Measurements from ENCODE around the gene EIF1AX. TPM values are rescaled to one million over a fixed set of nuclear protein-coding genes. Genes with fewer than 3 reads are reported as not detected.
"Not testable (repeated sequence)": the region's sequence is repeated elsewhere in the genome, so short reads cannot be mapped to it uniquely, and the experiment has no call there.

Gene EIF1AX
- polyA plus RNA-seq (ENCODE audit: insufficient read depth in 1 of 5, insufficient read length in 5 of 5, low replicate concordance in 1 of 5) = 100 to 1,000 TPM; 105 to 127 (median 111) TPM
- long read RNA-seq, donor 1, full-length matches to known transcripts = 65 of 82 reads
- long read RNA-seq, donor 1, partial matches to known transcripts = 17 of 82 reads
- long read RNA-seq, donor 1, other reads (novel, unspliced or antisense) = 0 of 82 reads
- long read RNA-seq, donor 2, full-length matches to known transcripts = 39 of 39 reads
- long read RNA-seq, donor 2, partial matches to known transcripts = 0 of 39 reads
- long read RNA-seq, donor 2, other reads (novel, unspliced or antisense) = 0 of 39 reads
- long read RNA-seq, donor 3, full-length matches to known transcripts = 57 of 62 reads
- long read RNA-seq, donor 3, partial matches to known transcripts = 5 of 62 reads
- long read RNA-seq, donor 3, other reads (novel, unspliced or antisense) = 0 of 62 reads
- long read RNA-seq, donor 4, full-length matches to known transcripts = 44 of 50 reads
- long read RNA-seq, donor 4, partial matches to known transcripts = 6 of 50 reads
- long read RNA-seq, donor 4, other reads (novel, unspliced or antisense) = 0 of 50 reads
- long read RNA-seq, donor 5, full-length matches to known transcripts = 89 of 89 reads
- long read RNA-seq, donor 5, partial matches to known transcripts = 0 of 89 reads
- long read RNA-seq, donor 5, other reads (novel, unspliced or antisense) = 0 of 89 reads
- long read RNA-seq, donor 6, full-length matches to known transcripts = 113 of 127 reads
- long read RNA-seq, donor 6, partial matches to known transcripts = 14 of 127 reads
- long read RNA-seq, donor 6, other reads (novel, unspliced or antisense) = 0 of 127 reads
- long read RNA-seq, donor 7, full-length matches to known transcripts = 71 of 71 reads
- long read RNA-seq, donor 7, partial matches to known transcripts = 0 of 71 reads
- long read RNA-seq, donor 7, other reads (novel, unspliced or antisense) = 0 of 71 reads
- long read RNA-seq, donor 8, full-length matches to known transcripts = 28 of 33 reads
- long read RNA-seq, donor 8, partial matches to known transcripts = 5 of 33 reads
- long read RNA-seq, donor 8, other reads (novel, unspliced or antisense) = 0 of 33 reads

- peak; percentile 99 for DNase-seq
Observed at GRCh38 chrX:20141281-20142220, at the start of gene EIF1AX. Gene EIF1AX (minus strand): TSS chrX:20141838. CDS start chrX:20141640, 198 bp downstream.

- no peak for DNase-seq
Observed at GRCh38 chrX:20189171-20189570, 47.5 kb upstream of the EIF1AX start.

GRCh38 chrX:20181598-20182329, 40.1 kb upstream of the EIF1AX start:
- DNase-seq = no peak

GRCh38 chrX:20177093-20177492, 35.5 kb upstream of the EIF1AX start:
- DNase-seq = no peak

GRCh38 chrX:20173856-20174255, 32.2 kb upstream of the EIF1AX start:
- no peak for DNase-seq

GRCh38 chrX:20173313-20173712, 31.7 kb upstream of the EIF1AX start:
- no peak for DNase-seq

GRCh38 chrX:20171887-20172286, 30.2 kb upstream of the EIF1AX start:
- no peak for DNase-seq

GRCh38 chrX:20162516-20162915, 20.9 kb upstream of the EIF1AX start:
- not testable (repeated sequence) for DNase-seq

- no peak for DNase-seq
Observed at GRCh38 chrX:20159797-20160385, 18.3 kb upstream of the EIF1AX start.

GRCh38 chrX:20151689-20152088, 10.1 kb upstream of the EIF1AX start:
- no peak for DNase-seq

- no peak for DNase-seq
Observed at GRCh38 chrX:20149326-20149725, 7.7 kb upstream of the EIF1AX start.

- no peak for DNase-seq
Observed at GRCh38 chrX:20147561-20147960, 5.9 kb upstream of the EIF1AX start.

- no peak for DNase-seq
Observed at GRCh38 chrX:20144491-20144890, 2.9 kb upstream of the EIF1AX start.

- DNase-seq = no peak
Observed at GRCh38 chrX:20143561-20143960, 1.9 kb upstream of the EIF1AX start.

GRCh38 chrX:20143111-20143510, 1.5 kb upstream of the EIF1AX start:
- DNase-seq = no peak

GRCh38 chrX:20140420-20140819, 1.2 kb downstream of the EIF1AX start:
- DNase-seq = no peak

GRCh38 chrX:20139966-20140365, 1.7 kb downstream of the EIF1AX start:
- DNase-seq = no peak

- no peak for DNase-seq
Observed at GRCh38 chrX:20135944-20136343, 5.7 kb downstream of the EIF1AX start.

GRCh38 chrX:20132666-20133065, 9.0 kb downstream of the EIF1AX start:
- DNase-seq = no peak

GRCh38 chrX:20130357-20130756, 11.3 kb downstream of the EIF1AX start:
- no peak for DNase-seq

All from right lung (tissue), 10 donors.